C4-2B (cell line): ENCODE results near the gene HAPLN1.

ENCODE experiments used
- ZFX ChIP-seq: fragments of 450-650 bp; IDR thresholded peaks from 2 replicates; pipeline ENCODE4 v1.6.1; 2017
- TF ChIP-seq, protein P1 (sequence below): fragments of 450-650 bp; conservative IDR thresholded peaks from 2 replicates; pipeline ENCODE4 v1.5.1; 2017; ENCODE audit warnings: mild to moderate bottlenecking

DNA sequence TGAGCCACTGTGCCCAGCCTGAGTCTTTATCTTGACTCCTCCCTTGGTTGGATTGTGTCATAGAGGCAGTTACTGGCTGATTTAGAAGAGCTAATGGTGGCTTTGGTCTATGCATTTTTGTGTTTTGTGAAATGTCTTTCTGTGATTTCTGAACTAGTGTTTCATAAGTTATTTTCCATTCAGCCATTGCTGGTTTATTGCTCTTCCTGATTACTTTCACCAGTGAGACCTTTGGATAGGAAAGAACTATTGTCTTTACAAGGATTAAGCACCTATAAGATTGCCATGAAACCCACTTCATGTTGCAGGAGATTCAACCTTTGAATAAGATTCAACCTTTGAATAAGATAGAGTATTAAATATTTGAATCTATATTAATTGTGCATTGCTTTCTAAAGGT is 8.7 kb upstream of the HAPLN1 start:
- TF ChIP-seq, protein P1, sequence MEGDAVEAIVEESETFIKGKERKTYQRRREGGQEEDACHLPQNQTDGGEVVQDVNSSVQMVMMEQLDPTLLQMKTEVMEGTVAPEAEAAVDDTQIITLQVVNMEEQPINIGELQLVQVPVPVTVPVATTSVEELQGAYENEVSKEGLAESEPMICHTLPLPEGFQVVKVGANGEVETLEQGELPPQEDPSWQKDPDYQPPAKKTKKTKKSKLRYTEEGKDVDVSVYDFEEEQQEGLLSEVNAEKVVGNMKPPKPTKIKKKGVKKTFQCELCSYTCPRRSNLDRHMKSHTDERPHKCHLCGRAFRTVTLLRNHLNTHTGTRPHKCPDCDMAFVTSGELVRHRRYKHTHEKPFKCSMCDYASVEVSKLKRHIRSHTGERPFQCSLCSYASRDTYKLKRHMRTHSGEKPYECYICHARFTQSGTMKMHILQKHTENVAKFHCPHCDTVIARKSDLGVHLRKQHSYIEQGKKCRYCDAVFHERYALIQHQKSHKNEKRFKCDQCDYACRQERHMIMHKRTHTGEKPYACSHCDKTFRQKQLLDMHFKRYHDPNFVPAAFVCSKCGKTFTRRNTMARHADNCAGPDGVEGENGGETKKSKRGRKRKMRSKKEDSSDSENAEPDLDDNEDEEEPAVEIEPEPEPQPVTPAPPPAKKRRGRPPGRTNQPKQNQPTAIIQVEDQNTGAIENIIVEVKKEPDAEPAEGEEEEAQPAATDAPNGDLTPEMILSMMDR = no peak
- TF ChIP-seq ZFX = no peak
